Embryonic facial prominence (tissue), 1 donor: ENCODE measurements around the gene PDE6B.
"Not testable (repeated sequence)": the region's sequence is repeated elsewhere in the genome, so short reads cannot be mapped to it uniquely, and the experiment has no call there.

Experiments
- DNase-seq: peaks from one replicate; pipeline ENCODE4 v3.0.0-alpha.2; 2016; ENCODE audit errors: extremely low spot score

PDE6B gene

DNA sequence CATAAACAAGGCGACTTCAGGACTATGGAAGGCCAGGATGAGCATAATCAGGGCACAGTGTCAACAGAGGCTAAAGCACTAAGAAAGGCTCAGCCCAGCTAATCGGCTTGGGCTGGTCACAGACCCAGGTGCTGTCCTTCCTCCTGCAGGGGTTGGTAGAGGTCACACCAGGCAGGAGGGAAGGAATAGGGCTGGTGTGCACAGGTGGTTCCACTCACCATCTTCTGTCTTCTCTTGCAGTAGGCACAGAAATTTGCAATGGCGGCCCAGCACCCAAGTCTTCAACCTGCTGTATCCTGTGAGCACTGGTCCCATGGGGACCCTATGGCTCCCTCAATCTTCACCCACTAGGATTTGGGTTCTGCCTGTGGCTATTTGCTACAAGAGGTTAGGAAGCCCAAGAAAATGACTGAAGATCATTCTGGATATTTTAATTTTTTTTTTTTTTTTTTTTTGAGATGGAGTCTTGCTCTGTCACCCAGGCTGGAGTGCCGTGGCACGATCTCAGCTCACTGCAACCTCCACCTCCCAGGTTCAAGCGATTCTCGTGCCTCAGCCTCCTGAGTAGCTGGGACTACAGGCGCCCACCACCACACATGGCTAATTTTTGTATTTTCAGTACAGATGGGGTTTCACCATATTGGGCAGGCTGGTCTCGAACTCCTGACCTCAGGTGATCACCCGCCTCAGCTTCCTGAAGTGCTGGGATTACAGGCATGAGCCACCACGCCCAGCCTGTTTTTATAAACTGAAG is 44.6 kb downstream of the PDE6B start:
- not testable (repeated sequence) for DNase-seq

DNA sequence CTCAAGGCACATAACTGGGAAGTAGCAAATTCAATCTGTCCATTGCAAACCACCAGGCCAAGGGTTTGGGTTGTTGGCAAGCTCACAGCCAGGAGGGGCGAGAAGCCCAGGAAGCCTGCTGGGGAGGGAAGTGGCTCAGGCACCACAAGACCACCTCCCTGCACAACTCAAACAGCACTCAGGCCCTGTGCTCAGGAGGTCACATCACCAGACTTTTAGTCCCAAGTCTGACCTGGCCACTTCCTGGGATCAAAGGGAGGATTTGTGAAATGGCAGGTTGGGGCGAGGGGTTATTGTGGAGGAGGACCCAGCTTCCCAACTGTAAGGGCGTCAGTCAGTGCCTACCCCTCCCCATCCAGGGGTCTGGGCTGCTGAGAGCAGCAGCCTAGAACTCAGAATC is 46.4 kb downstream of the PDE6B start:
- no peak for DNase-seq

DNA sequence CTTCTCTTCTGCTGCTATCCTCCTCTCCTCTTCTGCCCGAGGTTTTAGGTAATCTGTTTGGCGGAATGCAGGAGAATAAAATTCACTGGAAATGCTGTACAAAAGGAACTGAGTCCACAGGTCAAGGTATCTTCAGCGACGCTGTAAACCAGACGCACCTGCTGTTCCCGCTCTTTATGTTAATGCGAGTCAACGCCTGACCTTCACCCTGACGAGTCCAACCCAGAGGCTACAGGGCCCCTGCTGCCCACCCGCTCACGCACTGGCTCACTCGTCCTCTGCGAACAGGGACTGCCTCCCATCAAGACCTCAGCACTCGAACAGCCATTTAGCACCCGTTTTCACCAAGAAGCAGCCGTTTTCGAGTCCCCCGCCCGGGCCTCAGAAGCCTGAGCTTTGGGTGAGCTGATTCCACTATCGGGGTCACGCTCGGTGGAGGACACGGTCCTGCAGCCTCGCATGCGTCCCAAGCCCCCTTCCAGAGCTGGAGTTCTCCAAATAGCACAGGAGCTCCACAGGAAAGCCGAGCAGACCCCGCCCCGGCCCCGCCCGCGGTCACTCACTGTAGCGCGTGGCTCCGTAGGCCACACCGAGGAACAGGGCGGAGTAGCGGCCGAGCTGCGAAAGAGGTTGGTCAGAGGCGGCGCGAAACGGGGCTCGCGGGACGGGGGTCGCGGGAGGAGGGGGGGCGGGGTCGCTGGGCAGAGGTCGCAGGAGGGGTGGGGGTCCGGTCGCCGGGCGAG is 48.1 kb downstream of the PDE6B start:
- no peak for DNase-seq

DNA sequence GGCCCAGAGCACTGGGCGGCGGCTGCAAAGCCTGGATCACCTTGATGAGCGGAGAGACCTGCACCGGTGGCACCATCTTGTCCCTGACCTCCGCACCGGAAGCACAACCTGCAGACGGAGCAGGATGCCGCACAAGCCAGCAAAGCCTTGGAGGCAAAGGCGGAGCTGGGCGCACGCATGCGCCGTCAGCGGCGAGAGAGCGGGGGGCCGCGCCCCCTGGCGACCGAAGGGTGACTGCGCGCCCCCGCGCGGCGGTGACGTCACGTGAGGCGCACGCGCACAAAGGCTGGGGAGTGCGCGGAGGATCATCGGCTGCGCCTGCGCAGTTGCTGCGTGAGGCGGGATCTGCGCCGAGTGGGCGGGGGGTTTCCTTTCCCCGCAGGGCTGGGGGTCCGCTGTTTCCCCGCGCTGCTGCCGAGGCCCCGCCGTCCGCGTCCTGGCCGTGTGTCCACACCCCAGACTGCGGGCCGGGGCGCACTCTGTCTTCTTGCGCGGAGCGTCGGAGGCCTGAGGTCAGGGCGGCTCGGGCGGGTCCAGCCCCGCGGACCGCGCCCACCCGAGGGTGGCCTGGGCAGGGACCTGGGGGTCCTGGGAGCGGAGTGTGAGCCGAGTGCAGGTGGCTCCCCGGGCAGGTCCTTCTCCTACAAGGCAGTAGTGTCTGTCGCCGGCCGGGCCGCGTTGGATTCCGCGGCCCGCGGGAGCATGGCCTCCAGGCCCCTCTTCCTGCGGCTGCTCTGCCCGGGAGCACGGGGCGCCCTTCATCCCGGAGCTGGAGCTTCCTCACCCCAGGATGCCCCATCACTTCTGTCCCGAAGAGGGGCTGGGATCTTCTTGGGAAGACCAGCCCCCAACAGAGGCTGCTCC is 49.0 kb downstream of the PDE6B start, which contains the start of the genes ATP5ME and MYL5:
ATP5ME (minus strand) TSS at position 105 of the 864 bp plus-strand sequence; CDS start at position 76, 29 bp downstream.
MYL5 (plus strand) TSS at position 371 of the 864 bp plus-strand sequence. CDS start 3,485 bp downstream, outside the sequence.
- peak; percentile 91 for DNase-seq

DNA sequence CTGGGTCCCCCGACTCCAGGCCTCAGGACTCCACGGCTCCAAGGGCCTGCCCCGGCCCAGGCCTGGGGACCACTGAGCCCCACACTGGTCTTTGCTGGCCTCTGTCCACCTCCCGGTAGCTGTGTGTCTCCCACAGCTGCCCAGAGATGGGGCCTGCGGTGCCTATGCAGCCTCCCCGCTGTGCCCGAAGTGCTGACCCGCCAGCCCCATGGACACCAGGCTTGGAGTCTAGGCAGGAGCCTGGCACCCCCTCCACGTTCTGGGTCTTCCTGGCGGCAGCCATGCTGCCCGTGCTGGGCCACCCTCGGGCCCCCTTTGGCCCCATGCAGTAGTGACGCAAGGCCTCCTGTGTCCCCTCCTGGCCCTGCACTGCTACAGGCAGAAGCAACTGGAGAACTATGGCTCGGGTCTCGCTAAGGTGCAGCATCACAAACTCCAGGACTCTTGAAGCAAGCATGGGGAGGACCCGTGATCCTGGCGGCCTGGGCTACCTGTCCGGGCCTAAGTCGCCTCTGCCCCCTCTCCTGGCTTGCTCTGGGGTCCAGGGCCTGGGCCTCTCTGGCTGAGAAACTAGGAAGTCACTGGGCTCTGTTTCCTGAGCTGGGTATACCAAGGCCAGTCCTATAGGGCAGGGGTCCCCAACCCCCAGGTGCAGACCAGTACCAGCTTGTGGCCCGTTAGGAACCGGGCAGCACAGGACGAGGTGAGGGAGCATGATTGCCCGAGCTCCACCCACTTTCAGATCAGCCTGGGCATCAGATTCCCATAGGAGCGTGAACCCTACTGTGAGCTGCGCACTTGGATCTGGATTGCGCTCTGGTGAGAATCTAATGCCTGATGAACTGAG is 49.9 kb downstream of the PDE6B start:
- no peak for DNase-seq

DNA sequence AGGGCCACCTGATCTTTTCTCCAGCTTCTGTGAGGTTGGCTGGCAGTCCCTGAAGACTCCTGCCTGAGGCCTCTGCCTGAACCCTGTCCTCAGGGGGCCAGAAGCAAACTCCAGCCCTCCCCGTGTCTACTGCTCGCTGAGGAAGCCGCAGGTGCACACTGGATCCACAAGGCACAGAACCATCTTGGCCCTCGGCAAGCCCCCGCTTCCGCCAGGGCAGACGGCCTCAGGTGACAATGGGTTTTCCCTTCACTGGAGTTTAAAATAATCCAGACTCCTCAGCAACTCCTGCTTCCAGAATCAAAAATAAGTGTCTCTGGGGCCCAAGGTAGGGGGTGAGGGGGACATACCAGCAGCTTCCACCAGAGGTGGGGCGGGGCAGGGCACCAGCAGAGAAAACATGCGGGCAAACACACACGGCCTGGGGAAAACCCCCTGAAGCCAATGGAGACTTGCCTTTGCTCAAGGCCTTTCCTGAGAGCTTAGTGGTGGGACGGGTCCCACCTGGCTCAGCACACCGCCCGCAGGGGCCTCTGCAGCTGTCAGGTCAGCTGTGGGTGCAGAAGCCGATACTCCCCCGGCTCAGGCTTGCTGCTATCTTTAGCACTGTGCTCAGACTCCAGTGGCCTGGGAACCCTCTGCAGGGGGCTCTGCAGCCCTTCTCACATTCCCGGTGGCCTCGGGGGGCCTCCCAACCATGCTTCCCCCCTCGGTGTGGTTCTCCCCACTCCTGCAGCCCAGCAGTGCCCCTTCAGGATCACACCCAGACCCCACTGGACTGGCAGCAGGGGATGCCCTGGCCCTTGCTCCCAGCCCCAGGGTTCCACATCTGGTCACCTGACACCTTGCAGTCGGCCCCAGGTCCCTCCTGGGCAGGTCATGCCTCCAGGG is 50.9 kb downstream of the PDE6B start:
- DNase-seq, result no peak

DNA sequence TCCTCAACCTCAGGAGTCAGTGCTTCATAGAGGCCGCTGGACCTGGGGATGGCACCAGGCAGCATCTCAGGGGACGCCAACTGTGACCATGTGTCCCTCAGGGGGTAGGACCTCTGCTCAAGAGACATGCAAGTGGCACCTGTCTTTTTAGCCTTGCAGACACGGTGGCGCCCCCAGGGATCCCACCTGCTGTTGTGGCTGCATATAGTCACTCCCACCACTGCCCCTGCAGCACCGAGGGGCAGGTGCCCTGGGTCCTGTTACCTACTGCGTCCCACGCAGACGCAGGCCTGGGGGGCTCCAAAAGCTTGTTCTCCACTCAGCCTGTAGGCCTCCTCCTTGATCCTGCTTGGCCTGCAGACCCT is 51.5 kb downstream of the PDE6B start:
- DNase-seq, result no peak

DNA sequence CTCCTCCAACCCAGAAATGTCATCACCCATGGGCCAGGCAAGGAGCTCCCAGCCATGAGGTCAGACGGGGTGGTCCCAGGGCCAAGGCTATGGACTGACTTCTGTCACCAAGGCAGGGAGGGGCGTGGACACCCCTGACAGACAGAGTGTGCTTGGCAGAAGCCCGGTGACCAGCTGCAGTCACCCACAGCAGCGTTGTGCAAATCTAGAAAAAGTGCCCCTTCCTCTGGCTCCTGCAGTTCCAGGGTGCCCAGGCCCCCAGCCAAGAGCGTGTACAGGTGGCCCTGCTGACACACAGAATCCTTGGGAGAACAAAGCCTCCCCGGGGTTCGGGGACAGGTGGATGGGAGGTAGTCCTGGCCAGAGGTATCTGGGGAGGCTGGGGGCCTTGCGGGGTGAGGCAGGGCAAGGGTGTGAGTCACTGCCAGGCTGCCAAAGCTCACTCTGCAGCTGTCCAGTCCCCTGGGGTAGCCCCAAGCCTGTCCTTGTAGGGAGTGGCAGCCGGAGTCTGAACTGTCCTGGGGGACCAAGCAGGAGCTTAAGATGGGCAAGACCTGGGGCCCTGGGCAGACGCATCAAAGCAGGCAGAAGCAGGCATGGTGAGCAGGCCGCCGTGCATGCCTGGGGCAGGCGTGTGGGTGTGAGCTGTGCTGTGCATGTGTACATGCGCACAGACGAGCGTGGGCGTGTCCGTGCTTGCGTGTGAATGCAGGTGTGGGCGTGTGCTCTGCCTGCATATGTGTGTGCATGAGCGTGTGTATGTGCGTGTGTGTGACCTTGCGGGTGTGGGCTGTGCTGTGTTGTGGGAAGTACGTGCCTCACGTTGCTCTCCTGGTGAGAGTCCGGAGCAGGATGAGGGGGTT is 52.3 kb downstream of the PDE6B start:
- DNase-seq, result no peak

DNA sequence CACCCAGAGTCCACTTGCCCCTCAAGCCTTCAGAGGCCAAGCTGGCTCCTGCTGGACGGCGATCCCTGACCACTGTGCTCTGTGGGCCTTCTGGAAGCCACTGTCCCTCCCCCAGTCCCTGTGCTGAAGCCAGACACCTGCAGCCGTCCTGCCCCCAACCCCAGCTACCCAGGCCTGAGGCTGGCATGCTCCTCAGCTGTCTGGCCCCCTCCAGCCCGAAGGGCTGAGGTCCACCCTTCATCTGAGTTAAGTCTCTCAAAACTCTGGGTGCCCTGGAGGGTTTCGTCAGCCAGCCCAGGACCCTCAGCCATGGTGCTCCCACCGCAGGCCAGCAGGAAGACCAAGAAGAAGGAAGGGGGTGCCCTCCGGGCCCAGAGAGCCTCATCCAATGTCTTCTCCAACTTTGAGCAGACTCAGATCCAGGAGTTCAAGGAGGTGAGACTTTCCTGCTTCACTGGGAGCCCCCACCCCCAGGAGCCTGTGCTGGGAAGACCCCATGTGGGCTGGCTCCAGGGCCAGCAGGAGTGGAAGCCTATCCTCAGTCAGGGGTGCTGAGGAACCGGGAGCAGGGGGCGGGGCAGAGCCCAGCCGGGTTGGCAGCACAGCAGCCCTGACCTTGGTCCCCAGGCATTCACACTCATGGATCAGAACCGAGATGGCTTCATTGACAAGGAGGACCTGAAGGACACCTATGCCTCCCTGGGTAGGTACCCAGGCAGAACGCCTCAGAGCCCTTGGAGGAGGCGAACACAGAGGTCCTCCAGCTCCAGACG is 53.1 kb downstream of the PDE6B start:
- no peak for DNase-seq

DNA sequence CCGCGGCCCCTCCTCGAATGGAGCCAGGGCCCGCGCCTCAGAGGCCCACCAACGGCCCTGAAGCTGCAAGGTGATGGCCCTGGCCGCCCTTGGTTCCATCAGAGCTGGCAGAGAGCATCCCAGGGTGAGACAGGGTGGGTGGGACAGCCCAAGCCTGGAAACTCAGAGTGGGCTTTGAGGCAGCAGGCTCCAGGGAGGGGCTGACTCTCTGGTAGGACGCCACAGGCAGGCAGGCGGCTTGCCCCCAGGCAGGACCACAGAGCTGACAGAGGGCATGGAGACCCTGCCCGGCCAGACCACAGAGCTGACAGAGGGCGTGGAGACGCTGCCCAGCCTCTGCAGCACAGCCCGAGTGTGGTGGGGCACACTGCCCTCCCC is 53.7 kb downstream of the PDE6B start:
- DNase-seq, result no peak

DNA sequence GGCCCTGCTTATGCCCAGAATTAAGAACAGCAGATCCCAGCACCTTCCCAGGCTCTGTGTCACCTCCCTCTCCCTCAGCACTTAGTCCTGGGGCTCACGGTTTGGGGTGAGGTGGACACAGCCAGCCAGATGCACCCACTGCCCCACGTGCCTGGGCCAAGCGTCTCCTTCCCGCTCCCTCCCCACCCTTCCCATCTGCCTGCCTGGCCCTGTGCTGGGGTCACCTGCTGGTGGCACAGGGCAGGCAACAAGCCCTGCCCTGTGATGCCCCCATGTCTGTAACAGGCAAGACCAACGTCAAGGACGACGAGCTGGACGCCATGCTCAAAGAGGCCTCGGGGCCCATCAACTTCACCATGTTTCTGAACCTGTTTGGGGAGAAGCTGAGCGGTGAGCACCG is 54.3 kb downstream of the PDE6B start:
- DNase-seq, result no peak

DNA sequence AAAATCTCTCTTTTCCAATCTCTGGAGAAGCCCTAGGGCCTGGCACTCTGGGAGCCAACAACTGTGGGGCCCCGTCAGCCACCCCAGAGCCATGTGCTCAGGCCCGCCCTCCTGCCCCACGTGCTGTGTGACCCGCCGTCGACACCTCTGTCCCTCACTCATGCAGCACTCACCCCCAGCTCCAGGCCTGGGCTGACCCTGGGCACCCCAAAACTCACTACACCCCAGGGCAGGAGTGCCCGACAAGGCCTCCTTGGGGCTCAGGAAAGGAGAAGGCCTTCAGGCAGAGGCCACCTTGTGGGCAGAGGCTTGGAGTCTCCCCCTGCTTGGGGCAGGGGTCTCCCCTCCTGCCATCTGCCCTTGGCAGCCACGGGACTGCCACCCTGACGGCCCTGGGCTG is 54.7 kb downstream of the PDE6B start:
- DNase-seq, result no peak

DNA sequence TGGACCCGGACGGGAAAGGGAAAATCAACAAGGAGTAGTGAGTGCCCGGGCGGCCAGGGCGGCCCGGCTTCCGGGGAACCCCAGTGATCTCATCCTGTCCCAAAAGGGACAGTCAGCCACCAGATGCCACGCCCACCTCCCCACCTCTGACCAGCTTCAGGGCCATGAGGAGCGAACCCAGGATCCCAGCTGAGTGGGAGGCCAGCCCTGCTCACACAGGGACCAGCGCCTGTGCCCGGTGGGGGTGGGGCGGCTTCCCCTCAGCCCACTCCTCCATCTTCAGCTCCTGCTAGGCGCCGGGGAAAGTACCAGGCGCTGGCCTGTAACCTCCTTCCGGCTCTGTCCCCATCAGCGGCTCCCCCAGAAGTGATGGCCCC is 55.2 kb downstream of the PDE6B start:
- no peak for DNase-seq

DNA sequence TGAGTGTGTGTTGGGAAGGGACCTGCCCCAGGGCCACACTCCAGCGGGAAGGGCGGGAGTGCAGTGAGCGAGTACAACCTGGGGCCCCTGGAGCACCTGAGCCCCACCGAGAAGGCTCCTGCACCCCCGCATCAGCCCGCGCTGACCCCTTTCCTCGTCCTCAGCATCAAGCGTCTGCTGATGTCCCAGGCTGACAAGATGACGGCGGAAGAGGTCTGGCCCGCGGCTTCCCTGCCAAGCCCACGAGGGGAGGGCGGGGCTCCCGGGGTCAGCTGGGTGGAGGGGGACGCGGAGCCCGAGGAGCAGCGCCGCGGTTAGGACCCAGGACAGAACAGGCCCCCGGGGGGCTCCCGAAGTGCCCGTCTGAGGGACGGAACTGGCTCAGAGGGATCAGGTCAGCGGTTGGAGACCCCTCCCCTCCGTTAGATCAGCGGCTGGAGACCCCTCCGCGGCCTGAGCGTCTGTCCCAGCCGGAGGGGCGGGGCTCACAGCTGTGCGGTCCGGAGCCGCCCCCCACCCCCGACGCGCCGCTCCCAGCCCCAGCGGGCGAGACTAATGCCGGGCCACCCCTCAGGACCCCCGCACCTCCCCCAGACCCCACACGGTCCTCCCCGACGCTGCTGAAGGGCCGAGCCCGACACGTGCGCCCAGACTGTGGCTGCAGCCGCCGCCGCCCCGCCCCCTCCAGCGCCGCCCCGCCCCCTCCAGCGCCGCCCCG is 55.7 kb downstream of the PDE6B start:
- no peak for DNase-seq

DNA sequence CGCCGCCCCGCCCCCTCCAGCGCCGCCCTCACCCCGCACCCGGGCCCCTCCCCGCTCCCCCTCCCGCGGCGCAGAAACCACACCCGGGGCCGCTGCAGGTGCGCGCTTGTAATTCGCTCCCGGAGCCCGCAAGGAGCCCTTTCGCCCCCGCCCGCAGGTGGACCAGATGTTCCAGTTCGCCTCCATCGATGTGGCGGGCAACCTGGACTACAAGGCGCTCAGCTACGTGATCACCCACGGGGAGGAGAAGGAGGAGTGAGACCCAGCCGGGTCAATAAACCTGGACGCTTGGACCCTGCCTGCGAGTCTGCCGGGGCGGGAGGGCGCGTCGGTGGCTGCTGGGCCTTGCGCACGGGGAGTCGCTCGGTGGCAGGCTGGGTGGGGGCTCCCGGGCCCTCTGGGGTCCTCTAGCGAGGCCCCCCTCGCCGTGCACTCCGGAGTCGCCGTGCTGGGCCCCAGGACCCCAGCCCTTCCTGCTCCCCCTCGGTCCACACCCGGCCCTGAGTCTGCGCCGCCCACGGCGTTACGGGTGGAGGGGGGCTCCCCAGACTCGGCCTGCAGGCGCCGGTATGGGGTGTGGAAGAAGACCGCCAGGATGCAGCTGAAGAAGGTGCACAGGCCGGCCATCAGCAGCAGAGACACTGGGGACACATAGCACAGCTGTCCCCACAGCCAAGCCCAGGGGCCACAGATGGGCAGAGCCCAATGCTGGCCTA is 56.5 kb downstream of the PDE6B start:
- no peak for DNase-seq

DNA sequence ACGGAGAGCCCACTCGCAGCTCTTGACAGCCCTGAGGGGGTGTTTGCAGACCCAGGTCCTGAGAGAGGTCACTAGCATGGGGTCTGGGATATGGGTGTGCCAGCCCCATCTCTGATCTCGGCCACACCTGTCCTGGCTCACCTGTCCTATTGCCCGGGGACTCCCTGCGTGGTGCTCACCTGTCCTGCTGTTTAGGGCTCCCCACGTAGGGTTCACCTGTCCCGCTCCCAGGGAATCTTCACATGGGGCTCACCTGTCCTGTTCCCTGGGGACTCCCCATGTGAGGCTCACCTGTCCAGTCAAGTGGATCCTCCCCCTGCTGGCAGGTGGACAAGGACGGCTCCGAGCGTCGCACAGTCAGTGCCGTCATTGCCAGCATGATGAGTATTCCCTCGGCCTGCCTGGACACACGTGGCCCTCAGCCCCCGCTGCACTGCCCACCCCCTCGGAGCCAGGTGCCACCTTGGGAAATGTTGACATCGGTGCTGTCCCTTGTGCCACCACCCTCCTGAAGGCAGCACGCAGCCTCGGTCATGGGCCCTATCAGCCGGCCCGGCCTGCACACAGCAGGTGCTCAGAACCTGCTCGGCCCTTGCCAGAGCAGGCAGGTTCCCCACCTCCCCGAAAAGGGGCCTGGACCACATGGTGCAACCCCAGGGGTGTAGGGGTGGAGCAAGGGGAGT is 57.3 kb downstream of the PDE6B start:
- DNase-seq, result no peak
